Measurements from ENCODE around the gene C11orf21.

The C11orf21 gene

GRCh38 chr11:2310073-2310785 lies 8.5 kb upstream of the C11orf21 start:
- DNase-seq (ENCODE audit: insufficient read length, low spot score) (no peak), FAIRE-seq (no peak)

- FAIRE-seq (no peak), DNase-seq (ENCODE audit: insufficient read length, low spot score) (no peak)
Measured at GRCh38 chr11:2309251-2310072, 7.7 kb upstream of the C11orf21 start.

- FAIRE-seq (no peak), DNase-seq (ENCODE audit: insufficient read length, low spot score) (no peak)
Measured at GRCh38 chr11:2308713-2309112, 7.0 kb upstream of the C11orf21 start.

GRCh38 chr11:2307501-2308331 lies 6.0 kb upstream of the C11orf21 start:
- FAIRE-seq = no peak

GRCh38 chr11:2306877-2307500 lies 5.3 kb upstream of the C11orf21 start:
- FAIRE-seq = no peak
- DNase-seq (ENCODE audit: insufficient read length, low spot score) = no peak

More at GRCh38 chr11:2307501-2308331, 6.0 kb upstream of the C11orf21 start:
- DNase-seq (ENCODE audit: insufficient read length, low spot score) = no peak

GRCh38 chr11:2306452-2306823 lies 4.7 kb upstream of the C11orf21 start:
- DNase-seq (ENCODE audit: insufficient read length, low spot score) (no peak), FAIRE-seq (no peak)

GRCh38 chr11:2305788-2306451 lies 4.2 kb upstream of the C11orf21 start:
- DNase-seq (ENCODE audit: insufficient read length, low spot score) = no peak

GRCh38 chr11:2305140-2305778 lies 3.5 kb upstream of the C11orf21 start:
- FAIRE-seq = peak; percentile 77
- DNase-seq (ENCODE audit: insufficient read length, low spot score) = peak; percentile 86

More at GRCh38 chr11:2305788-2306451, 4.2 kb upstream of the C11orf21 start:
- no peak for FAIRE-seq

- DNase-seq (ENCODE audit: insufficient read length, low spot score) (no peak), FAIRE-seq (no peak)
Measured at GRCh38 chr11:2304506-2305139, 2.9 kb upstream of the C11orf21 start.

GRCh38 chr11:2303627-2304505 lies 2.1 kb upstream of the C11orf21 start:
- FAIRE-seq (no peak), DNase-seq (ENCODE audit: insufficient read length, low spot score) (no peak)

- FAIRE-seq = no peak
- no peak for DNase-seq (ENCODE audit: insufficient read length, low spot score)
Measured at GRCh38 chr11:2302896-2303626, 1.3 kb upstream of the C11orf21 start.

GRCh38 chr11:2302306-2302895 lies 683 bp upstream of the C11orf21 start:
- DNase-seq (ENCODE audit: insufficient read length, low spot score) (no peak), FAIRE-seq (no peak)

GRCh38 chr11:2300936-2301630 lies 635 bp downstream of the C11orf21 start:
- FAIRE-seq (no peak), DNase-seq (ENCODE audit: insufficient read length, low spot score) (no peak)

GRCh38 chr11:2300290-2300935 lies 1.3 kb downstream of the C11orf21 start:
- FAIRE-seq (no peak), DNase-seq (ENCODE audit: insufficient read length, low spot score) (no peak)

GRCh38 chr11:2299773-2300172 lies 1.9 kb downstream of the C11orf21 start:
- no peak for FAIRE-seq
- DNase-seq (ENCODE audit: insufficient read length, low spot score) = no peak

Data from GM19239 (cell line).